ENCODE measurements around the gene LPAR5.

LPAR5 gene

DNA sequence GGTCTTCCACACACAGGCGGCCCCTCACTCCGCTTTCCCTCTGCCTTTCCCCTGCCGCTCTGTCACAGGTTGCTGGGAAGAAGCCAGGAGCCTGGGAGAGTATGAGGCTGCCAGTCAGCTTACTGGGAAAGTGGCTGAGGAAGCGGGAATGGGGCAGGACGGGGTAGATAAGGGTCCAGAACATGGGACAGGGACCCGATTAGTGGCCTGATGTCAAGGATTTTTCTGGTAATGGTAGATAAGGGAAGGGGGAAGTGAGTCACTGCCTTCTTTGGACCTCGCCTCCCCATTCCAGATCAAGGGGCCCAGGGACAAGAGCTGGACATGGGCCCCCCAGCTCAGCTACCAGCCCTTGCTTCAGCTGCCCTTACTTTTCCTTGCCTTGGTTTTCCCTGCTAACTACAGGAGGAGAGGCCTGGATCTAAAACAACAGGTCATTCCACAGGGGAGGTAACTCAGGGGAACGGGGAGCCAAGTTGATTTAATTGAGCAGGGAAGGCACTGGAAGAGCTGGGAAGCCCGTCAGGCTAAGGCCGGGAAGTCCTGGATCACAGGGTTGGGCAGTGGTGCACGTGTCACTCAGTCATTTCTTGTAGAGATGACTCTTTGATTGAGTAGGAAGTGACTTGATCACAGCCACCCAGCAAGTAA, 3.5 kb upstream of the LPAR5 start:
- no peak for DNase-seq

DNA sequence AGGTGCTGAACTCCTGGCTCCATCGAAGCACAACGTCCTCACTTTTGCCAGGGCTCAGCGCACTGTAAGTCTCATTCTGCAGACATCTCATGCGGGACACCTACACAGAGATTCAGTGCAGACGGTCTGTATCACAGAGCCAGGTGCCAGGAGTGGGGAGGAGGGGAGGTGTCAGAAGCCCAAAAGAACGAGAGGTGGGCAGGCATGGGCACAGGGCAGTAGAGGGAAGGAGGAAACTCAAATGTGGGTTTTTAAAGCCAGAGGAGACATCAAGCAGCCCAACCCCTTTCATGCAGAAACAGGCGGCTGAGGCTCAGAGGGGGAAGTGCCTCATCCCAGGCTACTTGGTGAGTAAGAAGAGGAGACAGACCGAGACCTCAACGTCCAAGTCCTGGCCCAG, 2.5 kb upstream of the LPAR5 start:
- DNase-seq = peak in 4 of 56 donors; percentile 9 to 35 (median 13)

GRCh38 chr12:6635375-6635855, 344 bp downstream of the LPAR5 start:
- no peak for DNase-seq

DNA sequence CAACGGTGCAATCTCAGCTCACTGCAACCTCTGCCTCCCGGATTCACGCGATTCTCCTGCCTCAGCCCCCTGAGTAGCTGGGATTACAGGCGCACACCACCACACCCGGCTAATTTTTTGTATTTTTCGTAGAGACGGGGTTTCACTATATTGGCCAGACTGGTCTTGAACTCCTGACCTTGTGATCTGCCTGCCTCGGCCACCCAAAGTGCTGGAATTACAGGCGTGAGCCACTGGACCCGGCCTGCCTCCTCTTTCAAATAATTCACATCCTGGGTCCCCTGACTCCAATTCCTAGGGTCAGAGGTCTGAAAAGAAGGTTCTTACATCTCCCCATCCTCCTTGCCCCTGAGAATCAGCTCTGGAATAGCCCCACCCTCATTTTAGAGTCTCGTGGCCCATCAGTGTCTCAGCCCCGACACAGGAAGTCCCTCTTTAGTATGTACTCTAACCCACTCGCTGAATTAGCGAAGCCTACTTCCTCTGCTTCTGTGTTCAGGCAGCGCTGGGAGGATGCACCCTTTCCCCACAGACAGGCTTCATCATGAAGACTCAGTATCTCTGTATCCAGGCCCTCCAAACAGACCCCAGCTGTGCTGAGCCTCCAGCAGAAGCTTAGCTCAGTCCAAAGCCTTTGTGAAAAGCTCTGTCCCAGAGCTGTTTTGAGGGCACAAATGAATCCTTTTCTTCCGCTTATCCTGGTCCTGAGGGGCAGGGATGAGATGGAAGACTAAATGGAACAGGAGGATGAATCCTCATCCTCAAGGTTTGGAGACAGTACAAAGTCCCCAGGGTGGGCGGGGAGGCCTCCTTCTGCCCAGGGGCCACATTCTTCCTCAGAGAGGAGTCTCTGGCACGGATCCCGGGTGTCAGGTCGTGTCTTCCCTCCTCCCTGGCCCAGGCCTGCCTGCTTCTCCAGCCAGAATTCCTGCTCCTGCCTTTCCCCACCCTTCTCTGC, 3.5 kb downstream of the LPAR5 start:
- DNase-seq = peak in 6 of 56 donors; percentile 19 to 56 (median 30)

DNA sequence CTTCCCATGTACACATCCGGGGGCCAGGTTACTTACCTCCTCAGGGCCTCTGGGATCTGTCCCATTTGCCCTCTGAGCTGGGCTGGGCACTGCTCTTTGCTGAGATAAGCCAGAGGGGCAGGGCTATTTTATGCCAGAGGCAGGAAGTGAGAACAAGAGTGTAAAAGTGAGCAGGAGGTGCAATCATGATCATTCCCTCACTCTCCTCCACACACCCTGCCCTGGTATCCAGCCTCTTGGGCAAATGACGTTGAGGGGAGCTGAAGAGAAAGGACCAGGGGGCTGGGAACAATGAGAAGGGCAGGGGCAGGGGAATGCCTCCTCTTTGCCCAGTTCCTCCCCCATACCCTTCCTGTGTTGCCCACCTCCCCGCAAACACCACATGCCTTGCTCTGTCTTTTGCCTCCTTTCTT, 4.2 kb downstream of the LPAR5 start:
- peak in 1 of 56 donors; percentile 17 for DNase-seq

- no peak for DNase-seq
Observed at GRCh38 chr12:6630736-6631135, 5.0 kb downstream of the LPAR5 start.

- DNase-seq = no peak
Observed at GRCh38 chr12:6627616-6628015, 8.1 kb downstream of the LPAR5 start.

- peak in 9 of 56 donors; percentile 18 to 44 (median 27) for DNase-seq
Observed at GRCh38 chr12:6626654-6627283, 9.0 kb downstream of the LPAR5 start.

DNA sequence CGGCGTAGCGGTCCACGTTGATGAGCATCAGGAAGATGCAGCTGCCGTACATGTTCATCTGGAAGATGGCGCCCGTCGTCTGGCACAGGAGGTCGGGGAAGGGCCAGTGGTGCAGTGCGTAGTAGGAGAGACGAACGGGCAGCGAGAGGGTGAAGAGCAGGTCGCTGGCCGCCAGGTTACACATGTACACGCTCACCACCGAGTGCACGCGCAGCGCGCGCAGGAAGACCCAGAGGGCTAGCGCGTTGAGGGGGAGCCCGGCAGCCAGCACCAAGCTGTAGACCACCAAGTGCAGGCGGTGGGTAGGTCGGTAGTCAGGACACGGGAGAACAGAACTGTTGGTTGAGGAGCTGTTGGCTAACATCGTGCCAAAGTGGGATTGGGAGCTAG, 14.9 kb downstream of the LPAR5 start:
- DNase-seq = no peak

GRCh38 chr12:6620137-6620884, 15.4 kb downstream of the LPAR5 start:
- DNase-seq = peak in 5 of 56 donors; percentile 12 to 32 (median 18)

DNA sequence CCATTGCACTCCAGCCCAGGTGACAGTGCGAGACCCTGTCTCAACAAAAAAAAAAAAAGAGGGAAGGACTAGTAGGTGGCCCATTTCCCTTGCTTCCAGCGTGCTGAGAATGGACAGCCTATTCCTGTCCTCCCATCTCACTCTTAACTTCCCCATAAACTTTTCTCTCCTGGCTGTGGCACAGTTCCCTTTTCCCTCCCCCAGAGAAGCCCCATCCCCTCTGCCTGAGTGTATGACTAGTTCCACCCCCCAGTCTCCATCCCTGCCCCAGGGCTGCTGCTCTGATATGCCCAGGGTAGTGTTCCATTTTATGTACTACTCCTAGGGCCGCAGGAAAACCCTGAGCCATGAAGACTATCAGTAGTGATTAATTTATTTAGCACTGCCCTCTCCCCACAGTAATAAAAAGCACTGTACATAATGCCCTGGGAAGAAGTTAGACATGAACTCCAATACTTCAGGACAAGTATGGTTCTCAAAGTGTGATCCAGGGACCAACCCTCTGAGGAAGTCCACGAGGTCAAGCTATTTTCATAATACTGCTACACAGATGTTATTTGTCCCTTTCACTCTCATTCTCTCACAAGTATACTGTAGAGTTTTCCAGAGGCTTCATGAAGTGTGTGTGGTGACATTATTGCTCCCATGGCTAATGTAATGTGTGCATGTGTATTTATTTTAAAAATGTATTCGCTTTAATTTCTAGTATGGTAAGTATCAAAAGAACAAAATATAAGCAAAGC, 17.1 kb downstream of the LPAR5 start:
- DNase-seq = no peak

- DNase-seq = no peak
Observed at GRCh38 chr12:6615802-6616201, 20.0 kb downstream of the LPAR5 start.

- no peak for DNase-seq
Observed at GRCh38 chr12:6614513-6615172, 21.1 kb downstream of the LPAR5 start.

DNA sequence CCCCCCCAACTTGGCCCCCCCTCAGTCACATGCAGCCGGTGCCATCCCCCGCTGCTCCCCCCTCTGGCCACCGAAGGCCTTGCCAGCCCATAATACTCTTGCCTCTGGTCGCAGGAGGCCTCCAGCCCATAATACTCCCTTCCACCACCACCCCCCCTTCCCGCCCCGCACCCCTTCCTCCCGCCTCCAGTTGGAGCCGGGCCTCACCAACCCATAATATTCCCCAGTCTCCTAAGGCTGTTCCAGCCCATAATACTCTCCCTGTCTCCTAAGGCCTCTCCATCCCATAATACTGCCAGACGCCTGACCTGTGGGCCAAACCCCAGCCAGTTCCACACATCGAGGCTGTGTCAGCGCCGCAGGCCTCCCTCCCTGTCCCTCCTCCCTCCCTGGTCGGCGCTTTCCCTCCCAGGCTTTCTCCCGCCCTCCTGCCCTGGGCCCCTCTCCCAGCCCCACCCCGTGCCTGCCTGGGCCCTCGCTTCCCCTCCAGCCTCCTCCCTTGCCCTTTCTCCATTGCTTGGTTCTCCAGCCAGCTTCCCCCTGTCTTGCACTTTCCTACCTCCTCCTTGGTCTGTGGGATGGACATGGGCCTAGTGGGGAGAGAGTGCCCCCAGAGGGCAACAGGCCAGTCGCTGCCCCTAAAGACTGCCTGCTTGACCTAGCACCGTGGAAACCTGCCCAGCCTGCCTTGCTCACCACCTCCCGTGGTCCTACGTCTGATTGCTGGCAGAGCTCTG, 21.8 kb downstream of the LPAR5 start:
- peak in 55 of 56 donors; percentile 72 to 99 (median 94) for DNase-seq

DNA sequence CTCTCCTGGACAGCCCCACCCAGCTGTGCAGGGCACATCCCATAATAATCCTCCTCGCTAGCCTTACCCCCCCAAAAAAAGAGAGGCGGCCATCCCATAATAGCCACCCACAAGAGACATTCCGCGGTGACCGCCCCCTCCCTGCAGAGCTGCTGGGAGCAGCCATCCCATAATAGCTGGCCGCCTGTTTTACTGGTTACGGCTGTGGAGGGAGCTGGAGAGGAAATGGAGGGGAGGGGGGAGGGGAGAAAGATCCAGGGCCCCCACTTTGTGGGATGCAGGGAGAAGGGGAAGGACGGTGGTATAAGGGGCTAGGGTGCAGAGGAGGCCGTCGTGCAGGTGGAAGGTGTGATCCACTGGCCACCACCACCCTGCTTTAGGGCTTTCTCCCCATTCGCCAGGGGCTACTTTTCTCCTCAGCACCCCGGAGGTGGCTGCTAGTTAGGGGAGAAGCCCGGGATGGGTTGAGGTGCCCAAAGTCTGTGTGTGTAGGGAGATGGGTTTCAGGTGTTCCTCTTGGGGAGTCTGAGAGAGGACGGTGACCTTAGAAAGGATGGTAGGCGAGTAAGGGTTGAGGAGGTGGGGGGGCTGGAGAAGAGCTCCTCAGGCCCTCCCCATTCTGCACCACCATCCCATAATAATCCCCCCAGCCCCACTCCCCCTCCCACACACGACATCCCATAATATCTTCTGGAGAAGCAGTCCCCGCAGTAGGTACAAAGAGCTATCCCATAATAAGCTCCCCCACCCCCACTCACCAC, 22.6 kb downstream of the LPAR5 start:
- peak in 52 of 56 donors; percentile 31 to 96 (median 77) for DNase-seq

DNA sequence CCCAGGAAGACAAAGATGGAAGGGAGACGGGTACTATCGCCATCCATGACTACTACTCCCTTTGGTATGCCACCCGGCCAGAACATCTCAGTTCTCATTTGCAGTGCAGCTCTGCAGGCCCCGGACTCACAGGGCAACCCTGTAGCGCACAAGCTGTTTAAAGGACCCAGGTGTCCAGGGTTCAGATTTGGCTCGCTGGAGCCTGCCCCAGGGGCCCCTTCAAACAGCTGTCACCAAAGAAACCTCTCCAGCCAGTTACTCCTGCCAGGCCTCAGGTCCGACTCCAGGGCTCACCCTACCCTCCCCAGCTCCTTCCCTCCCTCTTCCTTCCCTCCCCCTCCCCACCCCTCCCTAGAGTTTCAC, 23.1 kb downstream of the LPAR5 start:
- DNase-seq = peak in 1 of 56 donors; percentile 55

- DNase-seq = no peak
Observed at GRCh38 chr12:6612247-6612646, 23.5 kb downstream of the LPAR5 start.

DNA sequence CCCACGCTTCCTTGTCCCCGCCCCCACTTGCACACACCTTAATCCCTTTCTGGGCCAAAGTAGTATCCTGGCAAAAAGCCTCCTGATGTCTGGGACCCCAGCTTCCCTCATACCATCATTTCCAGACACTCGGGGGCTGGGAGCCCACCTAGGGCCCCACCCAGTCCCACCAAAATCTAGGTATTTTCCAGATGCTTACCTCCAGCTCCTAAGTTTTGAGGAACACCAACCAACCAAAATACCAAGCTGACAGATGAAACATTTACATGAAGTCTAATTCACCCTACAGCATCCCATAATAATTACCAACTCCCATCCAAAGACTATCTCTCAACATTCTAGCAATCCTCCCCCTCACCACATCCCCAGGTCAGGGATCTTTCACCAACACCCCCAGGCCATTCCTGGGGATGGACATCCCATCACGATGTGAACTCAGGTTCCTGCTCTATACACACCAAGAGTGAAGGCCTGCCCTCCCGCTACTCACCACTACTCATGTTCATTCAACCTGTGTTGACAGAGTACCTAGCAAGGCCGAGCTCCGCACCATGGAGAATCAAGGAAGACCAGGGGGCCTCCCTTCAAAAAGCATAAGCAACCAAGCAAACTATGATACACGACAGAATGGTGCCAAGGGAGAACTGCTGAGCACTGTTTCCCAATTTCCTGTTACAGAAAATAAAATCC, 27.0 kb downstream of the LPAR5 start:
- no peak for DNase-seq

Measured in amygdala (tissue), 56 donors.